Measurements from ENCODE around the gene COPZ1.
"Not testable (repeated sequence)": the region's sequence is repeated elsewhere in the genome, so short reads cannot be mapped to it uniquely, and the experiment has no call there.

The COPZ1 gene

DNA sequence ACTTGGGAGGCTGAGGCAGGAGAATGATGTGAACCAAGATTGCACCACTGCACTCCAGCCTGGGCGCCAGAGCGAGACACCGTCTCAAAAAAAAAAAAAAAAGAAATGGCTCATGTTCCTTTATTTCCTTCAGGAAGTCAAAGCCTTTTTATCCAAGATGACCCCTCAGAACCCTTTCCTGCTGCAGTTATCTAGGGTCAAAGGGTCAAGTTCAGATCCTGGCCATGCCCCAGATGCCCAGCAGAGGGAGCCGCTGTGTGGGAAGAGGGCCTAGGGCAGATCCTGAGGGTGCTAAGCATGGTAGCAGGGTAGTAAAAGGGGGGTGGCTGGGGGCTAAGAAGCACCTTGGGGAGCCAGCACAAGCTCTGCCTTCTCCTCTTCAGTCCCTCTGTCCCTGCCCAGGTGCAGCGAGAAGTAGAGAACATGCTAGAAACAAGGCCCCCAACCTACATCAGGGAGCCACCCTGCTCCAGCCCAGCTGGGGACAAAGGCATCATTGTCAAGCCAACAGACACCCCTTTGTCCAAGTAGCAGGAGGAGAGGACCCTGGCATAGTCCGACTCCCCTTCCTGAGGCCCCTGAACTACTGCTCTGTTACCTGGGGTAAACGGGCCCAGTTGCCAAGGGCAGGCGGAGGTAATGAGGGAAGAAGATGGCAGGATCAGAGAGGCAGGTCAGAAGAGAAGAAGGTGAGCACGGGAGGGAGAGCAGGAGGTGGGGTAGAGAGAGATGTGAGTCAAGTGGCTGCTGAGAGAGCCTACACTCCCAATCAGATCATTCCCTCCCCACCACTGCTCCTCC, 30.6 kb upstream of the COPZ1 start:
- in situ Hi-C loops (cut with MboI; ENCODE audit: low sequenced_read_pairs): no loop called here

GRCh38 chr12:54294953-54295566, 29.9 kb upstream of the COPZ1 start:
- in situ Hi-C loops (cut with MboI; ENCODE audit: low sequenced_read_pairs): no loop called here

DNA sequence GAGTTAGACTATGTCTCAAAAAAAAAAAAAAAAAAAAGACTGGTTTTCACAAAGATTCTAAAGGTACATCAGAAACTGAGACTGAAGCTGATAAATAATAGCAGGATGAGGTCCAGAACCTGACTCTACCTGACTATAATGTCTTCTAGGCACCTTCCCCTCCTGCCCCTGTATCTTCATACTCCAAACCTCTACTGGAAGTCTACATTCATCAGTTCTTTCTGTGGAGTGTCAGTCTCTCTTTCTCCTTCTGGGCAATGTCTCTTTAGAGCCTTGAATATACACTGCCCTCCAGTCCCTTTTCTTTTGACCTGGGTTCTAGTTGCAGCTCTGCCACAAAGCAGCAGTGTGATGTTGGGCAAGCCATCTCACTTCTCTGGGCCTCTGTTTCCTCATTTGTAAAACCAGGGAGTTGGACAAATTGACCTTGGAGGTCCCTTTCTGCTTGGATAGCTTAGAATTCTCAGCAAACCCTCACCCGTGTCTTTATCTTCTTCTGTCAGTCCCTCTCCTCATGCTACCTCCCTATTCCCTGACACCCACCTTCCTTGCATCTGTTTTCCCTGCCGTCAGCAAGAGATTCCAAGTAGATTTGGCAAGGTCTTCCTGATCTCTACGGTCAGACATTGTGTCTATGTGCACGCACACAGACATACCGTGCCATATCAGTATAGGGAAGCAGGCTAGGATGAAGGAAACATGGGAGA, 28.4 kb upstream of the COPZ1 start:
- in situ Hi-C loops (cut with MboI; ENCODE audit: low sequenced_read_pairs): no loop called here

GRCh38 chr12:54298904-54299303, 26.0 kb upstream of the COPZ1 start:
- in situ Hi-C loops (cut with MboI; ENCODE audit: low sequenced_read_pairs): no loop called here

- in situ Hi-C loops (cut with MboI; ENCODE audit: low sequenced_read_pairs): no loop called here
These were observed 25.3 kb upstream of the COPZ1 start for GRCh38 chr12:54299515-54300224.

DNA sequence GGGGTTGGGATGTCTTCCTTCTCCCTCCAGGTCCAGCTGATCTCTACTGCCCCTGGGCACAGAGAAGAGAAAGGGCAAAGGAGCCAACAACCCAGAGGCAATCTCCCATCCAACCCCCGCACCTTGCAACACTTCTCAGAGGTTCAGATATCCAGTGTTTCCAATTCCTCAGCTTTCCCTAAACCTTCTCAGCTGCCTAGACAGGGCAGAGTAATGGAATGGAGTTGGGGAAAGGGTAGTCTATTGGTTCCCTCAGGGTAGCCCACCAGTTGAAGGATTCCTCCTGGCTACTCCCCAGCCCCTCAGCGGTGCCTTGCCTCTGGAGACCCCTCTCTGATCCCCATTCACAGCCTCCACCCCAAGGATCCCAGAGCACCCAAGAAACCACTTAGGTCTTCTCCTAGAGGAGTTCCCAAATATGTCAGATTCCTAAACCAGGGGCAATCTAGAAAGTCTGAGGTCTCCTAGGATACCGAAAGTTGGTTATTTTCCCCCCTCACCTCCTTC, 24.7 kb upstream of the COPZ1 start:
- in situ Hi-C loops (cut with MboI; ENCODE audit: low sequenced_read_pairs): no loop called here

GRCh38 chr12:54300732-54301427, 24.1 kb upstream of the COPZ1 start, which contains the start of gene NFE2:
Gene NFE2, minus strand, starts transcription at chr12:54301015. Its CDS starts 5,767 bp downstream, at chr12:54295248.
- in situ Hi-C loops (cut with MboI; ENCODE audit: low sequenced_read_pairs): no loop called here

- in situ Hi-C loops (cut with MboI; ENCODE audit: low sequenced_read_pairs): no loop called here
These were observed 23.4 kb upstream of the COPZ1 start for GRCh38 chr12:54301428-54302048.

- in situ Hi-C loops (cut with MboI; ENCODE audit: low sequenced_read_pairs): no loop called here
These were observed 21.3 kb upstream of the COPZ1 start for GRCh38 chr12:54303640-54304039.

DNA sequence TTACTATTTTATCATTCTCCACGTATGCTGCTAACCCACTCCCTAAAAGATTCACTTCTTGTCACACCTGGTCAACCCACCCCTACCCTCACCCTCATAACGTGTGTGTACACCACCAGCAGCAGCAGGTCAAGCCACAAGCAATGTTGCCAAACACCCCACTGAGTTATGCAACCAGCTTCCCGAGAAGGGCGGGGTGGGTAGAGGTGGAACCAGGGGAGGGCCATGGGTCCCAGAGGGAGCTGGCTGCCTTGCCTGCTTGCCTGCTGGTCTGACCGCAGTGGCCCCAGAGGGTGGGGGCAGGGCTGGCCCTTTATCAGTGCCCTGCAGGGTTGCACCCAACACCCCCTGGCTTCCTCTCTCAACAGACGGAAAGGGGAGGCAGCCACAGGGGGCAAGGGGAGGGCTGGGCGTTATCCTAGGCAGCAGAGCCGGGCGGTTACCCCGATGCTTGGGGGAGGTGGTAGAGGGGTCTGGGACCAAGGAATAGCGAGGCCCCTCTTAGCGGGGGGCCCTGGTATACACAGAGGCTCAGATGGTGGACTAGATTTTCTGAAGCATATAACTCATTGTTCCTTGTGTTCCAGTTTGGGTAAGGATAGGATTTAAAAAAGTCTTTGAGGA, 20.6 kb upstream of the COPZ1 start:
- in situ Hi-C loops (cut with MboI; ENCODE audit: low sequenced_read_pairs): no loop called here

DNA sequence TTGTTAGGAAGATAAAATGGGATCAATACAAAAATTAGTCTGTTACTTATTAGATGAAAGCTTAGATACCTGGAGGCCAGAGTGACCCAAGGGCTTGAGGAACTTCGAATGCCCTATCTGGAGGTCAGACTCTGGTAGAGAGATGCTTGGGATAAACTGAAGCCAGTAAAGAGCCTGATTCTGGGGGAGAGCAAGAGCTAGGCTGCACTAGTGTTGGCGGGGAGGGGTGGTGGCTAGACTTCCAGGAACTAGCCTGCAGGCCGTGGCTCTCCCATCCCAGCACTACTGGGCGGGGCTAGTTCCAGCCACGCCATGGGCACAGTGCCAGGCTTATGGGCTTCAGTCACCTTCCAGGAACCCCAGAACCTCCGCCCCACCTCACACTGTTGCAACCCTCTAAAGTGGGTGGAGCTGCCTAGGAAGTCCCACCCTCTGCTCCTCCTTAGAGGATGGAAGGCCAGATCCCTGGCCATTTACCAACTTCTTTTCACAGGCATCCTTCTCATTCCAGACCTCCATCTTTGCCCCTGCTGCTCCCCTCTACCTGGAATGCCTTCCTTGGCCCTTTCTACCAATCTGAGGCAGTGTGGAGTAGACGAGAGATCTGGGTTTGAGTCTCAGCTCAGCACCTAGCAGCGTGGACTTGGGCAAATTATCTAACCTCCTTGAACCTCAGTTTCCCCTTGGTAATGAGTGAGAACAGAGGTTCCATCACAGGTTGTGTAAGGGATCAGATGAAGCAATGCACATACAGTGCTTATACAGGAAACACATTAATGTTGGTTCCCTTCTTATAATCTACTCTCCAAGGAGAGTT, 17.8 kb upstream of the COPZ1 start:
- in situ Hi-C loops (cut with MboI; ENCODE audit: low sequenced_read_pairs): no loop called here

GRCh38 chr12:54311051-54311450, 13.9 kb upstream of the COPZ1 start:
- in situ Hi-C loops (cut with MboI; ENCODE audit: low sequenced_read_pairs): no loop called here

- in situ Hi-C loops (cut with MboI; ENCODE audit: low sequenced_read_pairs): not testable (repeated sequence)
These were observed 12.6 kb upstream of the COPZ1 start for GRCh38 chr12:54312309-54312708.

DNA sequence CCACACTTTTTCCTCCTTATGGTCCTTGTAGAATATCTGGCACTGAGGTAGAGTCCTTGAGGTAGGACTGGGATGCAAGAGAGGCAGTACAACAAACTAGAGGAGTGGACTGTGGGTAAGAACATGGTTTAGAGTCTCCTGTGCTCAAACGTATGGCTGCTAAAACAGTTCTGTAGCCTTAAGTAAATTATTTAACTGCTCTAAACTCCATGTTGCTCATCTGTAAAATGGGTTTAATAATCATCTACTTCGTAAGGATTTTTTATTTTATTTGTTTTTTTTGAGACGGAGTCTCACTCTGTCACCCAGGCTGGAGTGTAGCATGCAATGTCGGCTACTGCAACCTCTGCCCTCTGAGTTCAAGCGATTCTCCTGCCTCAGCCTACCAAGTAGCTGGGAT, 3.6 kb upstream of the COPZ1 start:
- in situ Hi-C loops (cut with MboI; ENCODE audit: low sequenced_read_pairs): no loop called here

- in situ Hi-C loops (cut with MboI; ENCODE audit: low sequenced_read_pairs): not testable (repeated sequence)
These were observed 645 bp downstream of the COPZ1 start for GRCh38 chr12:54325442-54326109.

GRCh38 chr12:54328595-54329337, 3.8 kb downstream of the COPZ1 start:
- in situ Hi-C loops (cut with MboI; ENCODE audit: low sequenced_read_pairs): no loop called here

DNA sequence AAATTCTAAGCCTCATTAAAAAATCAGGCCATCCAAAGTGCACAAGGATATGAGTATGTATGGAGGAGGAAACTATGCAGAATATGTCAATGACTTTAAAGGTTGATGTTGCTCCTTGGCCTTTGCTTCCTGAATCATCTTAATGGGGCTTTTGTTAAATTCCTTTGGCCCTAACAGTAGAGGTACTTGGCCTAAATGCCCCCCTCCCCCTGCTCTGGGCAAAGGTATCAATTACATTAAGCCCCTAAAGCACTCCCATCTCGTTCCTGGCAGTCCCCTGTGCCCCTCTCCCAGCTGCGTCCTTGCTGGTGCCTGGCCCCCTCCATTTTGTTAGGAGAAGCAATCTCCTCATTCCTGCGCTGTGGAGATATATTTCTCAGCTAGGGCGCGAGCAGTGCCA, 4.8 kb downstream of the COPZ1 start:
- in situ Hi-C loops (cut with MboI; ENCODE audit: low sequenced_read_pairs): no loop called here

Data from HL-60/S4 treated with retinoic acid at 250 ng/mL for 4 days and 3 days (cell line).